WTC11 (cell line): ENCODE results near the gene MOGAT2. TPM values are rescaled to one million over a fixed set of nuclear protein-coding genes. Genes with fewer than 3 reads are reported as not detected.
"Not testable (repeated sequence)": the region's sequence is repeated elsewhere in the genome, so short reads cannot be mapped to it uniquely, and the experiment has no call there.

ENCODE experiments used
- ATAC-seq: fragments of 200-7000 bp; cut with Tn5 transposase; 2 replicates; pipeline ENCODE4 v1.10.0; 2021; ENCODE audit warnings: mild to moderate bottlenecking, moderate library complexity
- CTCF ChIA-PET: fragments of 300-600 bp; sonication (Branson Sonifier 250); formaldehyde crosslinking; loops from one replicate; lab custom pipeline; 2021; ENCODE audit warnings: antibody characterized with exemption; lab: Charles Lee
- POLR2A ChIA-PET: fragments of 350-600 bp; sonication (Branson Sonifier 250); formaldehyde crosslinking; loops from one replicate; lab custom pipeline; 2021; ENCODE audit warnings: antibody characterized with exemption; lab: Charles Lee
- DNase-seq: peaks from one replicate; pipeline ENCODE4 v3.0.0; 2021; ENCODE audit warnings: low spot score
- H3K27ac Mint-ChIP-seq: 2 replicates; pipeline ENCODE4 v1.8.0; 2021; ENCODE audit warnings: mixed read lengths
- H3K27me3 Mint-ChIP-seq: 2 replicates; pipeline ENCODE4 v1.8.0; 2021; ENCODE audit warnings: low read depth, mild to moderate bottlenecking, moderate library complexity, mixed read lengths
- H3K36me3 Mint-ChIP-seq: 2 replicates; pipeline ENCODE4 v1.8.0; 2021; ENCODE audit warnings: mixed read lengths
- H3K4me1 Mint-ChIP-seq: 2 replicates; pipeline ENCODE4 v1.8.0; 2022; ENCODE audit warnings: mixed read lengths
- H3K4me3 Mint-ChIP-seq: 2 replicates; pipeline ENCODE4 v1.8.0; 2021; ENCODE audit warnings: mild to moderate bottlenecking, moderate library complexity, mixed read lengths
- H3K9me3 Mint-ChIP-seq: 2 replicates; pipeline ENCODE4 v1.8.0; 2021; ENCODE audit warnings: mixed read lengths
- ELF4 ChIP-seq: sonication (generic); formaldehyde crosslinking; IDR thresholded peaks from 2 replicates; pipeline ENCODE4 v1.8.1; 2022; ENCODE audit warnings: low read depth, mild to moderate bottlenecking, moderate library complexity, missing genetic modification reagents
- FOXJ3 ChIP-seq: sonication (generic); formaldehyde crosslinking; IDR thresholded peaks from 2 replicates; pipeline ENCODE4 v1.9.0; 2021; ENCODE audit warnings: missing genetic modification reagents, mild to moderate bottlenecking, borderline replicate concordance
- KAT7 ChIP-seq: sonication (generic); formaldehyde crosslinking; IDR thresholded peaks from 2 replicates; pipeline ENCODE4 v1.8.1; 2023; ENCODE audit warnings: missing genetic modification reagents, mild to moderate bottlenecking, borderline replicate concordance
- MXD4 ChIP-seq: fragments of 250-450 bp; sonication (Bioruptor Pico); IDR thresholded peaks from 2 replicates; pipeline ENCODE4 v1.8.0; 2021; ENCODE audit warnings: mild to moderate bottlenecking, moderate library complexity, borderline replicate concordance
- NFE2L1 ChIP-seq: sonication (generic); formaldehyde crosslinking; IDR thresholded peaks from 2 replicates; pipeline ENCODE4 v1.8.1; 2023; ENCODE audit warnings: missing genetic modification reagents
- RELA ChIP-seq: sonication (generic); formaldehyde crosslinking; IDR thresholded peaks from 2 replicates; pipeline ENCODE4 v1.8.1; 2022; ENCODE audit warnings: missing genetic modification reagents, mild to moderate bottlenecking, borderline replicate concordance
- SMAD4 ChIP-seq: sonication (generic); formaldehyde crosslinking; IDR thresholded peaks from 2 replicates; pipeline ENCODE4 v1.8.0; 2022; ENCODE audit warnings: mild to moderate bottlenecking, missing genetic modification reagents
- ZNF219 ChIP-seq: sonication (generic); formaldehyde crosslinking; IDR thresholded peaks from 2 replicates; pipeline ENCODE4 v1.8.0; 2023; ENCODE audit warnings: missing genetic modification reagents, mild to moderate bottlenecking, borderline replicate concordance
- ZNF232 ChIP-seq: sonication (generic); formaldehyde crosslinking; IDR thresholded peaks from 2 replicates; pipeline ENCODE4 v1.8.0; 2022; ENCODE audit warnings: mild to moderate bottlenecking, missing genetic modification reagents
- ZNF396 ChIP-seq: fragments of 250-450 bp; sonication (Bioruptor Pico); IDR thresholded peaks from 2 replicates; pipeline ENCODE4 v1.8.0; 2021; ENCODE audit warnings: mild to moderate bottlenecking, moderate library complexity, borderline replicate concordance
- ZNF423 ChIP-seq: fragments of 250-450 bp; sonication (Bioruptor Pico); IDR thresholded peaks from 2 replicates; pipeline ENCODE4 v2.1.2; 2022; ENCODE audit warnings: mild to moderate bottlenecking, moderate library complexity
- total RNA-seq: library from RNA; stranded (reverse); gene quantifications from 3 replicates; pipeline ENCODE4 v1.2.3, GENCODE V29; 2021
- TF ChIP-seq, protein P1 (sequence below): sonication (generic); formaldehyde crosslinking; IDR thresholded peaks from 2 replicates; pipeline ENCODE4 v1.8.1; 2022; ENCODE audit warnings: mild to moderate bottlenecking, moderate library complexity, missing genetic modification reagents
- TF ChIP-seq, protein P2 (sequence below): sonication (generic); formaldehyde crosslinking; IDR thresholded peaks from 2 replicates; pipeline ENCODE4 v1.8.0; 2023; ENCODE audit warnings: missing genetic modification reagents
- TF ChIP-seq, protein P3 (sequence below): fragments of 200-600 bp; IDR thresholded peaks from 2 replicates; pipeline ENCODE4 v1.8.0; 2022; ENCODE audit warnings: antibody characterized with exemption
- TF ChIP-seq, protein P4 (sequence below): fragments of 250-450 bp; sonication (Bioruptor Pico); IDR thresholded peaks from 2 replicates; pipeline ENCODE4 v1.9.0; 2021; ENCODE audit warnings: moderate library complexity, mild to moderate bottlenecking, inconsistent platforms, borderline replicate concordance
- TF ChIP-seq, protein P5 (sequence below): sonication (generic); formaldehyde crosslinking; IDR thresholded peaks from 2 replicates; pipeline ENCODE4 v1.8.0; 2022; ENCODE audit warnings: mild to moderate bottlenecking, missing genetic modification reagents
- TF ChIP-seq, protein P6 (sequence below): fragments of 250-450 bp; sonication (Bioruptor Pico); IDR thresholded peaks from 2 replicates; pipeline ENCODE4 v2.1.2; 2022; ENCODE audit warnings: mild to moderate bottlenecking, moderate library complexity

The MOGAT2 gene
- total RNA-seq, 1 experiment from 2014 or later: not detected

DNA sequence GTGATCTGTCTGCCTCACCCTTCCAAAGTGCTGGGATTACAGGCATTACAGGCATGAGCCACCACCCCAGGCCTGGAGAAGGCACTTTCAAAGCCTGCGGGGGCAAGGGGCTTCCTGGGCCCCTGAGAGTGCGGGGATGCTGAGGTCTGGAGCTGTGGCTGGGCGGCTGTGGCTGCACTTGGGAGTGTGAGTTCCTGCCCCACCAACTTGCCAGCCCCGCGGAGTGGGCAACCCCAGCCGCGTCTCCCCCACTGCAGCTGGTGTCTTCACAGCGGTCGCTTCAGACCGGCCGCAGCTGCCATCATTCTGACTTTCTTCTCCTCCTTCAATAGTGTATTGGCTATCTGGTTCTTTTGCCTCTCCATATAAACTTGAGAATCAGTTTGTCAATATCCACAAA is 38.1 kb upstream of the MOGAT2 start:
- no peak for TF ChIP-seq KAT7 (CRISPR knock-in tag)
- no peak for TF ChIP-seq ZNF423 (CRISPR knock-in tag)
- no peak for TF ChIP-seq ELF4
- no peak for TF ChIP-seq FOXJ3 (CRISPR knock-in tag)
- no peak for TF ChIP-seq MXD4
- TF ChIP-seq, protein P1, sequence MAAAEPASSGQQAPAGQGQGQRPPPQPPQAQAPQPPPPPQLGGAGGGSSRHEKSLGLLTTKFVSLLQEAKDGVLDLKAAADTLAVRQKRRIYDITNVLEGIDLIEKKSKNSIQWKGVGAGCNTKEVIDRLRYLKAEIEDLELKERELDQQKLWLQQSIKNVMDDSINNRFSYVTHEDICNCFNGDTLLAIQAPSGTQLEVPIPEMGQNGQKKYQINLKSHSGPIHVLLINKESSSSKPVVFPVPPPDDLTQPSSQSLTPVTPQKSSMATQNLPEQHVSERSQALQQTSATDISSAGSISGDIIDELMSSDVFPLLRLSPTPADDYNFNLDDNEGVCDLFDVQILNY (CRISPR knock-in tag): no peak
- TF ChIP-seq, protein P2, sequence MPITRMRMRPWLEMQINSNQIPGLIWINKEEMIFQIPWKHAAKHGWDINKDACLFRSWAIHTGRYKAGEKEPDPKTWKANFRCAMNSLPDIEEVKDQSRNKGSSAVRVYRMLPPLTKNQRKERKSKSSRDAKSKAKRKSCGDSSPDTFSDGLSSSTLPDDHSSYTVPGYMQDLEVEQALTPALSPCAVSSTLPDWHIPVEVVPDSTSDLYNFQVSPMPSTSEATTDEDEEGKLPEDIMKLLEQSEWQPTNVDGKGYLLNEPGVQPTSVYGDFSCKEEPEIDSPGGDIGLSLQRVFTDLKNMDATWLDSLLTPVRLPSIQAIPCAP (CRISPR knock-in tag): no peak
- no peak for TF ChIP-seq ZNF232
- TF ChIP-seq, protein P3, sequence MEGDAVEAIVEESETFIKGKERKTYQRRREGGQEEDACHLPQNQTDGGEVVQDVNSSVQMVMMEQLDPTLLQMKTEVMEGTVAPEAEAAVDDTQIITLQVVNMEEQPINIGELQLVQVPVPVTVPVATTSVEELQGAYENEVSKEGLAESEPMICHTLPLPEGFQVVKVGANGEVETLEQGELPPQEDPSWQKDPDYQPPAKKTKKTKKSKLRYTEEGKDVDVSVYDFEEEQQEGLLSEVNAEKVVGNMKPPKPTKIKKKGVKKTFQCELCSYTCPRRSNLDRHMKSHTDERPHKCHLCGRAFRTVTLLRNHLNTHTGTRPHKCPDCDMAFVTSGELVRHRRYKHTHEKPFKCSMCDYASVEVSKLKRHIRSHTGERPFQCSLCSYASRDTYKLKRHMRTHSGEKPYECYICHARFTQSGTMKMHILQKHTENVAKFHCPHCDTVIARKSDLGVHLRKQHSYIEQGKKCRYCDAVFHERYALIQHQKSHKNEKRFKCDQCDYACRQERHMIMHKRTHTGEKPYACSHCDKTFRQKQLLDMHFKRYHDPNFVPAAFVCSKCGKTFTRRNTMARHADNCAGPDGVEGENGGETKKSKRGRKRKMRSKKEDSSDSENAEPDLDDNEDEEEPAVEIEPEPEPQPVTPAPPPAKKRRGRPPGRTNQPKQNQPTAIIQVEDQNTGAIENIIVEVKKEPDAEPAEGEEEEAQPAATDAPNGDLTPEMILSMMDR: no peak
- no peak for TF ChIP-seq ZNF396
- TF ChIP-seq ZNF219 (CRISPR knock-in tag): no peak
- TF ChIP-seq, protein P4, sequence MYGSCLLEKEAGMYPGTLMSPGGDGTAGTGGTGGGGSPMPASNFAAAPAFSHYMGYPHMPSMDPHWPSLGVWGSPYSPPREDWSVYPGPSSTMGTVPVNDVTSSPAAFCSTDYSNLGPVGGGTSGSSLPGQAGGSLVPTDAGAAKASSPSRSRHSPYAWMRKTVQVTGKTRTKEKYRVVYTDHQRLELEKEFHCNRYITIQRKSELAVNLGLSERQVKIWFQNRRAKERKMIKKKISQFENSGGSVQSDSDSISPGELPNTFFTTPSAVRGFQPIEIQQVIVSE: no peak
- TF ChIP-seq, protein P5, sequence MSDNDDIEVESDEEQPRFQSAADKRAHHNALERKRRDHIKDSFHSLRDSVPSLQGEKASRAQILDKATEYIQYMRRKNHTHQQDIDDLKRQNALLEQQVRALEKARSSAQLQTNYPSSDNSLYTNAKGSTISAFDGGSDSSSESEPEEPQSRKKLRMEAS (CRISPR knock-in tag): no peak
- TF ChIP-seq, protein P6, sequence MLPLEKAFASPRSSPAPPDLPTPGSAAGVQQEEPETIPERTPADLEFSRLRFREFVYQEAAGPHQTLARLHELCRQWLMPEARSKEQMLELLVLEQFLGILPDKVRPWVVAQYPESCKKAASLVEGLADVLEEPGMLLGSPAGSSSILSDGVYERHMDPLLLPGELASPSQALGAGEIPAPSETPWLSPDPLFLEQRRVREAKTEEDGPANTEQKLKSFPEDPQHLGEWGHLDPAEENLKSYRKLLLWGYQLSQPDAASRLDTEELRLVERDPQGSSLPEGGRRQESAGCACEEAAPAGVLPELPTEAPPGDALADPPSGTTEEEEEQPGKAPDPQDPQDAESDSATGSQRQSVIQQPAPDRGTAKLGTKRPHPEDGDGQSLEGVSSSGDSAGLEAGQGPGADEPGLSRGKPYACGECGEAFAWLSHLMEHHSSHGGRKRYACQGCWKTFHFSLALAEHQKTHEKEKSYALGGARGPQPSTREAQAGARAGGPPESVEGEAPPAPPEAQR (CRISPR knock-in tag): no peak
- no peak for TF ChIP-seq RELA
- no peak for TF ChIP-seq SMAD4
- TF ChIP-seq NFE2L1 (CRISPR knock-in tag): no peak
- TF ChIP-seq, all 79 proteins: peak for 0
- ChIA-PET POLR2A (no interaction called here), CTCF (interaction anchor here (3.3 kb wide), 1 partner anchor 27 kb away, joined by 11 read pairs; no protein-coding TSS in a partner anchor)
- ATAC-seq (no peak), DNase-seq (no peak)
- peaks cover 12% of the 10 kb centered on the region for H3K9me3 Mint-ChIP-seq
- H3K27ac Mint-ChIP-seq: no peak overlapping the region
- no peak overlapping the region for H3K4me3 Mint-ChIP-seq
- peaks cover 27% of the 10 kb centered on the region for H3K27me3 Mint-ChIP-seq
- no peaks in the 10 kb centered on the region for H3K4me1 Mint-ChIP-seq
- H3K36me3 Mint-ChIP-seq: no peaks in the 10 kb centered on the region

DNA sequence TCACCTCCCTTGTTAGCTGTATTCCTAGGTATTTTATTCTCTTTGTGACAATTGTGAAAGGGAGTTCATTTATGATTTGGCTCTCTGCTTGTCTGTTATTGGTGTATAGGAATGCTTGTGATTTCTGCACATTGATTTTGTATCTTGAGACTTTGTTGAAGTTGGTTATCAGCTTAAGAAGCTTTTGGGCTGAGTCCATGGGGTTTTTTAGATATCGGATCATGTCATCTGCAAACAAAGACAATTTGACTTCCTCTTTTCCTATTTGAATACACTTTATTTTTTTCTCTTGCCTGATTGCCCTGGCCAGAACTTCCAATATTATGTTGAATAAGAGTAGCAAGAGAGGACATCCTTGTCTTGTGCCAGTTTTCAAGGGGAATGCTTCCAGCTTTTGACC is 33.8 kb upstream of the MOGAT2 start:
- ATAC-seq, H3K36me3 Mint-ChIP-seq, POLR2A ChIA-PET, H3K4me1 Mint-ChIP-seq, H3K4me3 Mint-ChIP-seq, DNase-seq, H3K27ac Mint-ChIP-seq: not testable (repeated sequence)
- Mint-ChIP-seq H3K27me3 (peaks cover 44% of the 10 kb centered on the region), H3K9me3 (peaks cover 27% of the 10 kb centered on the region)
- CTCF ChIA-PET: interaction anchor here (0.9 to 1.2 kb wide), 2 partner anchors 22 to 87 kb away, joined by 3 to 4 read pairs; no protein-coding TSS in a partner anchor
